Hepatocyte (in vitro differentiated cells): ENCODE results near the gene ABLIM2.

ENCODE experiments used
- EZH2 ChIP-seq: fragments of 200-600 bp; sonication (generic); IDR thresholded peaks from 2 replicates; pipeline ENCODE4 v1.6.1; 2016; ENCODE audit warnings: antibody characterized with exemption, mild to moderate bottlenecking, borderline replicate concordance
- EZH2phosphoT487 ChIP-seq: fragments of 200-600 bp; sonication (generic); IDR thresholded peaks from one replicate; pipeline ENCODE4 v1.6.1; 2018; ENCODE audit warnings: antibody characterized with exemption, mild to moderate bottlenecking, low read depth, moderate library complexity; ENCODE audit not compliant: unreplicated experiment, severe bottlenecking
- TF ChIP-seq, protein P1 (sequence below): fragments of 200-600 bp; sonication (generic); IDR thresholded peaks from 2 replicates; pipeline ENCODE4 v1.5.1; 2016; ENCODE audit warnings: antibody characterized with exemption, mild to moderate bottlenecking; ENCODE audit not compliant: poor library complexity

GRCh38 chr4:7915875-7916242, 242.8 kb downstream of the ABLIM2 start:
- TF ChIP-seq, protein P1, sequence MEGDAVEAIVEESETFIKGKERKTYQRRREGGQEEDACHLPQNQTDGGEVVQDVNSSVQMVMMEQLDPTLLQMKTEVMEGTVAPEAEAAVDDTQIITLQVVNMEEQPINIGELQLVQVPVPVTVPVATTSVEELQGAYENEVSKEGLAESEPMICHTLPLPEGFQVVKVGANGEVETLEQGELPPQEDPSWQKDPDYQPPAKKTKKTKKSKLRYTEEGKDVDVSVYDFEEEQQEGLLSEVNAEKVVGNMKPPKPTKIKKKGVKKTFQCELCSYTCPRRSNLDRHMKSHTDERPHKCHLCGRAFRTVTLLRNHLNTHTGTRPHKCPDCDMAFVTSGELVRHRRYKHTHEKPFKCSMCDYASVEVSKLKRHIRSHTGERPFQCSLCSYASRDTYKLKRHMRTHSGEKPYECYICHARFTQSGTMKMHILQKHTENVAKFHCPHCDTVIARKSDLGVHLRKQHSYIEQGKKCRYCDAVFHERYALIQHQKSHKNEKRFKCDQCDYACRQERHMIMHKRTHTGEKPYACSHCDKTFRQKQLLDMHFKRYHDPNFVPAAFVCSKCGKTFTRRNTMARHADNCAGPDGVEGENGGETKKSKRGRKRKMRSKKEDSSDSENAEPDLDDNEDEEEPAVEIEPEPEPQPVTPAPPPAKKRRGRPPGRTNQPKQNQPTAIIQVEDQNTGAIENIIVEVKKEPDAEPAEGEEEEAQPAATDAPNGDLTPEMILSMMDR = no peak
- TF ChIP-seq EZH2 = no peak
- no peak for TF ChIP-seq EZH2phosphoT487
